Left ventricle myocardium superior (tissue), 1 donor: Measurements from ENCODE around the gene ATXN8OS. TPM values are rescaled to one million over a fixed set of nuclear protein-coding genes. Genes with fewer than 3 reads are reported as not detected.
"Not testable (repeated sequence)": the region's sequence is repeated elsewhere in the genome, so short reads cannot be mapped to it uniquely, and the experiment has no call there.

Experiments
- ATAC-seq: fragments of 200-7000 bp; cut with Tn5 transposase; one replicate; pipeline ENCODE4 v1.9.1; 2020; ENCODE audit warnings: mild to moderate bottlenecking, moderate library complexity
- DNase-seq: peaks from one replicate; pipeline ENCODE4 v3.0.0-alpha.2; 2020
- intact Hi-C: fragments of 100-400 bp; cut with micrococcal nuclease; formaldehyde crosslinking; loops from one replicate; pipeline ENCODE4 v1.11.0; 2022
- long read RNA-seq: library from polyadenylated mRNA; unstranded; transcript quantifications from one replicate; pipeline ENCODE4 v2.0.0, GENCODE V29; 2021
- total RNA-seq: library from RNA; stranded (reverse); fragmentation: NEBNext Ultra II Directional; extraction: Animal tissue kit (Norgen Biotek cat#: 25700); gene quantifications from one replicate; pipeline ENCODE4 v1.2.1, GENCODE V29; 2021
- donor health status: DM: no; HTN: yes; CAD: no; lungs with severe emphysema.

Gene ATXN8OS
- total RNA-seq: not detected
- long read RNA-seq: 0 reads

- no peak for DNase-seq
- ATAC-seq: no peak
- intact Hi-C loops: no loop called here
Observed at GRCh38 chr13:70107498-70108281, at the start of gene ATXN8OS. ATXN8OS (plus strand) TSS chr13:70107826.

GRCh38 chr13:70080012-70080411 lies 27.6 kb upstream of the ATXN8OS start:
- DNase-seq (peak; percentile 37), ATAC-seq (peak; percentile 100)
- intact Hi-C loops: no loop called here

GRCh38 chr13:70087247-70087646 lies 20.4 kb upstream of the ATXN8OS start:
- ATAC-seq (no peak), DNase-seq (no peak)
- intact Hi-C loops: no loop called here

- intact Hi-C loops: no loop called here
- no peak for DNase-seq
- no peak for ATAC-seq
Observed at GRCh38 chr13:70088926-70089325, 18.7 kb upstream of the ATXN8OS start.

- intact Hi-C loops: no loop called here
- peak; percentile 68 for ATAC-seq
- DNase-seq: no peak
Observed at GRCh38 chr13:70090036-70090723, 17.4 kb upstream of the ATXN8OS start.

GRCh38 chr13:70098669-70099068 lies 9.0 kb upstream of the ATXN8OS start:
- intact Hi-C loops: no loop called here

GRCh38 chr13:70104481-70104880 lies 3.1 kb upstream of the ATXN8OS start:
- intact Hi-C loops: no loop called here
- ATAC-seq: no peak
- DNase-seq: no peak

More at GRCh38 chr13:70098669-70099068, 9.0 kb upstream of the ATXN8OS start:
- DNase-seq (no peak), ATAC-seq (no peak)

GRCh38 chr13:70107125-70107497 lies 515 bp upstream of the ATXN8OS start:
- DNase-seq (no peak), ATAC-seq (no peak)
- intact Hi-C loops: no loop called here

GRCh38 chr13:70108356-70109105 lies 905 bp downstream of the ATXN8OS start, which contains the start of gene KLHL1:
KLHL1 (minus strand) TSS chr13:70108452; CDS start chr13:70107699, 753 bp downstream.
- no peak for ATAC-seq
- intact Hi-C loops: no loop called here

GRCh38 chr13:70117338-70117905 lies 9.8 kb downstream of the ATXN8OS start:
- no peak for ATAC-seq
- DNase-seq: no peak
- intact Hi-C loops: no loop called here

More at GRCh38 chr13:70108356-70109105, 905 bp downstream of the ATXN8OS start, which contains the start of gene KLHL1:
- no peak for DNase-seq

- no peak for DNase-seq
- intact Hi-C loops: no loop called here
- no peak for ATAC-seq
Observed at GRCh38 chr13:70125693-70126092, 18.1 kb downstream of the ATXN8OS start.

- intact Hi-C loops: no loop called here
- ATAC-seq (no peak), DNase-seq (no peak)
Observed at GRCh38 chr13:70128098-70128497, 20.5 kb downstream of the ATXN8OS start.

GRCh38 chr13:70142658-70143057 lies 35.0 kb downstream of the ATXN8OS start:
- DNase-seq, intact Hi-C loops, ATAC-seq: not testable (repeated sequence)

GRCh38 chr13:70162141-70162540 lies 54.5 kb downstream of the ATXN8OS start:
- ATAC-seq (no peak), DNase-seq (no peak)
- intact Hi-C loops: no loop called here

GRCh38 chr13:70170689-70171088 lies 63.1 kb downstream of the ATXN8OS start:
- intact Hi-C loops: no loop called here
- ATAC-seq (no peak), DNase-seq (no peak)

- DNase-seq (no peak), ATAC-seq (no peak)
- intact Hi-C loops: no loop called here
Observed at GRCh38 chr13:70171151-70171550, 63.5 kb downstream of the ATXN8OS start.

GRCh38 chr13:70172946-70173597 lies 65.4 kb downstream of the ATXN8OS start:
- intact Hi-C loops: no loop called here
- no peak for ATAC-seq
- no peak for DNase-seq

GRCh38 chr13:70173598-70173959 lies 66.0 kb downstream of the ATXN8OS start:
- ATAC-seq (no peak), DNase-seq (no peak)
- intact Hi-C loops: no loop called here

- DNase-seq: no peak
- intact Hi-C loops: no loop called here
- ATAC-seq: no peak
Observed at GRCh38 chr13:70178346-70178745, 70.7 kb downstream of the ATXN8OS start.
